Activated naive CD8-positive, alpha-beta T cell treated with anti-CD3 and anti-CD28 coated beads, Interleukin-2, amount 10 ng/mL, durations not matched to agents 7 days and 5 days (primary cell): ENCODE data around the gene BZW1. TPM values are rescaled to one million over a fixed set of nuclear protein-coding genes. Genes with fewer than 3 reads are reported as not detected.

ENCODE experiments used
- total RNA-seq, 2 experiments: library from RNA; stranded (reverse); gene quantifications; one replicate each; pipeline ENCODE4 v1.2.3, GENCODE V29; 2021

The BZW1 gene
- total RNA-seq, 2 experiments from 2014 or later: 197 to 199 TPM

Other genes with a start within 250 kb of the BZW1 start
- gene AOX1, start 225.9 kb upstream of the BZW1 start, total RNA-seq: not detected
- gene CLK1, start 52.7 kb downstream of the BZW1 start, total RNA-seq: 100 to 1,000 TPM; 204 to 228 TPM
- gene PPIL3, start 77.2 kb downstream of the BZW1 start, total RNA-seq: 10 to 100 TPM; 44.2 to 45.2 TPM
- 10 to 100 TPM; 36.9 to 37.7 TPM for gene NIF3L1, start 77.5 kb downstream of the BZW1 start, total RNA-seq
- 10 to 100 TPM; 52.0 to 55.0 TPM for gene ORC2, start 151.8 kb downstream of the BZW1 start, total RNA-seq